Measurements from ENCODE around the gene ROBO2.

ROBO2 gene

DNA sequence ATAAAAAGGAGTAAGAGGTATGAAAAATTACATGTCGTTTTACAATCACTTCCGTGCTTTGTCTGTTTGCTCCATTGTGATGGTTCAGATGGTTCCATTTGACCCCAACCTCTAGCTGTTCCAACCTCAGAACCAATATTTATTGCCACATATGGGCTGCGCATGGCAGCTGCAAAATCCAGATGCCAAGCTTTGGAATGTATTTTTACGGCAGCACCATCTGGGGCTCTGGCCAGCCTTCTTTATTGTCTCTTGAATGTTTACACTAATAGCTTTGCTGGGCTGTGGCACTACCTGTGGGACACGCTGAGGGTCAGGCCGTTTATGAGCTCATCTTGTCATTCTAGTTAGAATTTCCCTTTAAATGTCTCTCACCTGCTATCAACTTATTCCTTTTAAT is 219.8 kb downstream of the ROBO2 start:
- TF ChIP-seq REST (IDR thresholded peaks at IDR 0.05; ENCODE audit: insufficient replicate concordance, low read depth), result no peak
- no peak for TF ChIP-seq GABPA (IDR thresholded peaks at IDR 0.05; ENCODE audit: low read depth)
- TF ChIP-seq, protein P1, sequence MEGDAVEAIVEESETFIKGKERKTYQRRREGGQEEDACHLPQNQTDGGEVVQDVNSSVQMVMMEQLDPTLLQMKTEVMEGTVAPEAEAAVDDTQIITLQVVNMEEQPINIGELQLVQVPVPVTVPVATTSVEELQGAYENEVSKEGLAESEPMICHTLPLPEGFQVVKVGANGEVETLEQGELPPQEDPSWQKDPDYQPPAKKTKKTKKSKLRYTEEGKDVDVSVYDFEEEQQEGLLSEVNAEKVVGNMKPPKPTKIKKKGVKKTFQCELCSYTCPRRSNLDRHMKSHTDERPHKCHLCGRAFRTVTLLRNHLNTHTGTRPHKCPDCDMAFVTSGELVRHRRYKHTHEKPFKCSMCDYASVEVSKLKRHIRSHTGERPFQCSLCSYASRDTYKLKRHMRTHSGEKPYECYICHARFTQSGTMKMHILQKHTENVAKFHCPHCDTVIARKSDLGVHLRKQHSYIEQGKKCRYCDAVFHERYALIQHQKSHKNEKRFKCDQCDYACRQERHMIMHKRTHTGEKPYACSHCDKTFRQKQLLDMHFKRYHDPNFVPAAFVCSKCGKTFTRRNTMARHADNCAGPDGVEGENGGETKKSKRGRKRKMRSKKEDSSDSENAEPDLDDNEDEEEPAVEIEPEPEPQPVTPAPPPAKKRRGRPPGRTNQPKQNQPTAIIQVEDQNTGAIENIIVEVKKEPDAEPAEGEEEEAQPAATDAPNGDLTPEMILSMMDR (IDR thresholded peaks at IDR 0.05; ENCODE audit: insufficient read depth, low read length), result no peak
- Histone ChIP-seq H3K27ac (replicated peaks) (no peak overlapping the region), H3K27me3 (ENCODE audit: insufficient read depth, poor library complexity, severe bottlenecking) (no peaks in the 10 kb centered on the region), H3K4me3 (replicated peaks; ENCODE audit: insufficient read depth, low read length) (no peak overlapping the region)
- DNase-seq (ENCODE audit: low read depth in 1 of 2, low spot score in 1 of 2), result no peak

- TF ChIP-seq, protein P1 (IDR thresholded peaks at IDR 0.05; ENCODE audit: insufficient read depth, low read length), result no peak
- TF ChIP-seq REST (IDR thresholded peaks at IDR 0.05; ENCODE audit: insufficient replicate concordance, low read depth), result no peak
- TF ChIP-seq GABPA (IDR thresholded peaks at IDR 0.05; ENCODE audit: low read depth), result no peak
- TF ChIP-seq SPI1 (IDR thresholded peaks at IDR 0.05; ENCODE audit: borderline replicate concordance, low read depth), result no peak
- no peak for TF ChIP-seq POLR2AphosphoS5 (IDR thresholded peaks at IDR 0.05; ENCODE audit: low read depth)
- Histone ChIP-seq H3K27ac (replicated peaks) (no peak overlapping the region), H3K27me3 (ENCODE audit: insufficient read depth, poor library complexity, severe bottlenecking) (no peaks in the 10 kb centered on the region), H3K4me3 (replicated peaks; ENCODE audit: insufficient read depth, low read length) (no peak overlapping the region)
- no peak for DNase-seq (ENCODE audit: low read depth in 1 of 2, low spot score in 1 of 2)
Measured at GRCh38 chr3:77262361-77262760, 222.5 kb downstream of the ROBO2 start.

GRCh38 chr3:77267589-77267988 is 227.7 kb downstream of the ROBO2 start:
- DNase-seq (ENCODE audit: low read depth in 1 of 2, low spot score in 1 of 2), result no peak
- H3K27ac ChIP-seq (replicated peaks), result no peak overlapping the region
- H3K4me3 ChIP-seq (replicated peaks; ENCODE audit: insufficient read depth, low read length), result no peak overlapping the region
- no peak for TF ChIP-seq GABPA (IDR thresholded peaks at IDR 0.05; ENCODE audit: low read depth)
- H3K27me3 ChIP-seq (ENCODE audit: insufficient read depth, poor library complexity, severe bottlenecking), result no peaks in the 10 kb centered on the region

DNA sequence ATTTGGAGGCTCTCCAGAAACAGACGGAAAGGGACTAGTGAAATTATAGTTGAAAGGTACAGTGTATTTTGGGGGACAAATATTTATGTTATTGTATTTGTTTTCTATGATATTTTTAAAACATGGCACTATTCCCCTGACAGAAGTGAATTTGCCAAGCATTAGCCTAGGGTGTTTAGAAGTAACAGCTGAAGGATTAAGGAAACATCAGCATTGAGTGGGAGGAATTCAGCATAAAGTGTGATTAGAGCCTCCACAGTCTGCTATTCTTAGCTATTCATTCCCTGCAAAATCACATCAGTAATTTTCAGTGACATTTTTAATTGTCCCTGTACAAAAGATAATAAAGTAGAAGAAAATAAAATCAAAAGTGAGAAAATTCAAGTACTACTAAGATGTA is 231.4 kb downstream of the ROBO2 start:
- TF ChIP-seq REST (IDR thresholded peaks at IDR 0.05; ENCODE audit: insufficient replicate concordance, low read depth), result no peak
- TF ChIP-seq GABPA (IDR thresholded peaks at IDR 0.05; ENCODE audit: low read depth), result no peak
- no peak for TF ChIP-seq SPI1 (IDR thresholded peaks at IDR 0.05; ENCODE audit: borderline replicate concordance, low read depth)
- TF ChIP-seq, protein P1 (IDR thresholded peaks at IDR 0.05; ENCODE audit: insufficient read depth, low read length), result no peak
- no peak for TF ChIP-seq POLR2AphosphoS5 (IDR thresholded peaks at IDR 0.05; ENCODE audit: low read depth)
- no peak overlapping the region for H3K27ac ChIP-seq (replicated peaks)

More for the DNA sequence above, 231.4 kb downstream of the ROBO2 start:
- no peak for DNase-seq (ENCODE audit: low read depth in 1 of 2, low spot score in 1 of 2)
- Histone ChIP-seq H3K27me3 (ENCODE audit: insufficient read depth, poor library complexity, severe bottlenecking) (no peaks in the 10 kb centered on the region), H3K4me3 (replicated peaks; ENCODE audit: insufficient read depth, low read length) (no peak overlapping the region)
